ENCODE data around the gene KPNB1. TPM values are rescaled to one million over a fixed set of nuclear protein-coding genes. Genes with fewer than 3 reads are reported as not detected.

Gene KPNB1
- total RNA-seq, 1 experiment from 2014 or later = 437 TPM

GRCh38 chr17:47611372-47612350 lies 38.1 kb upstream of the KPNB1 start:
- H3K27me3 ChIP-seq (ENCODE audit: low read length) = no peaks in the 10 kb centered on the region
- no peak overlapping the region for H2AFZ ChIP-seq (ENCODE audit: low read length)
- intact Hi-C loops (cut with micrococcal nuclease) = loop anchor here (5.0 kb wide), 1 partner anchor 289 kb away; the partner anchor contains the start of gene EFCAB13
- no peaks in the 10 kb centered on the region for H3K79me2 ChIP-seq (ENCODE audit: low read length)
- H3K9ac ChIP-seq (ENCODE audit: low read length) = no peak overlapping the region
- no peak overlapping the region for H3K4me3 ChIP-seq (ENCODE audit: low read length)
- H3K36me3 ChIP-seq (ENCODE audit: low read depth, low read length) = peaks cover 47% of the 10 kb centered on the region
- peak overlapping the region; percentile 32 for H3K4me2 ChIP-seq (ENCODE audit: low read length)
- no peak for TF ChIP-seq EZH2phosphoT487 (IDR thresholded peaks at IDR 0.05; ENCODE audit: borderline replicate concordance, low read length)
- TF ChIP-seq CTCF (conservative IDR thresholded peaks at IDR 0.05; ENCODE audit: low read depth, low read length) = no peak
- TF ChIP-seq EZH2 (IDR thresholded peaks at IDR 0.05; ENCODE audit: low read length, unreplicated experiment) = no peak
- H3K9me2 ChIP-seq (replicated peaks; ENCODE audit: low read length) = no peaks in the 10 kb centered on the region
- peaks cover 10% of the 10 kb centered on the region for H3F3A ChIP-seq (ENCODE audit: low read length, unreplicated experiment)
- ChIA-PET POLR2A (ENCODE audit: unreplicated experiment) (no interaction called here), CTCF (no interaction called here)
- H3K4me1 ChIP-seq (ENCODE audit: insufficient read depth, low read length) = peaks cover 18% of the 10 kb centered on the region
- ATAC-seq (peak; percentile 82), DNase-seq (peak; percentile 59)
- no peaks in the 10 kb centered on the region for H4K20me1 ChIP-seq (ENCODE audit: low read length)
- H3K9me3 ChIP-seq (ENCODE audit: low read length) = no peaks in the 10 kb centered on the region
- peak overlapping the region; percentile 38 for H3K27ac ChIP-seq (ENCODE audit: low read length)
- no TSS peak for BruUV-seq (replicated peaks)

- Histone ChIP-seq H3K4me2 (ENCODE audit: low read length) (no peak overlapping the region), H3K27me3 (ENCODE audit: low read length) (no peaks in the 10 kb centered on the region), H3K4me1 (ENCODE audit: insufficient read depth, low read length) (peaks cover 28% of the 10 kb centered on the region), H4K20me1 (ENCODE audit: low read length) (no peaks in the 10 kb centered on the region), H3K9me2 (replicated peaks; ENCODE audit: low read length) (no peaks in the 10 kb centered on the region), H3K36me3 (ENCODE audit: low read depth, low read length) (peaks cover 53% of the 10 kb centered on the region), H3K9me3 (ENCODE audit: low read length) (no peaks in the 10 kb centered on the region), H3K79me2 (ENCODE audit: low read length) (no peaks in the 10 kb centered on the region), H2AFZ (ENCODE audit: low read length) (no peak overlapping the region), H3K27ac (ENCODE audit: low read length) (no peak overlapping the region), H3F3A (ENCODE audit: low read length, unreplicated experiment) (peaks cover 12% of the 10 kb centered on the region), H3K4me3 (ENCODE audit: low read length) (no peak overlapping the region), H3K9ac (ENCODE audit: low read length) (no peak overlapping the region)
- intact Hi-C loops (cut with micrococcal nuclease) = loop anchor here (1.0 kb wide), 1 partner anchor 116 kb away; no protein-coding TSS in a partner anchor
- peak; percentile 34 for ATAC-seq
- peak; percentile 97 for TF ChIP-seq CTCF (conservative IDR thresholded peaks at IDR 0.05; ENCODE audit: low read depth, low read length)
- no peak for TF ChIP-seq EZH2 (IDR thresholded peaks at IDR 0.05; ENCODE audit: low read length, unreplicated experiment)
- TF ChIP-seq EZH2phosphoT487 (IDR thresholded peaks at IDR 0.05; ENCODE audit: borderline replicate concordance, low read length) = no peak
- BruUV-seq (replicated peaks) = no TSS peak
- POLR2A ChIA-PET (ENCODE audit: unreplicated experiment) = interaction anchor here (0.5 kb wide), 1 partner anchor 112 kb away, joined by 4 read pairs; no protein-coding TSS in a partner anchor
- CTCF ChIA-PET = interaction anchor here (0.5 to 0.8 kb wide), 6 partner anchors 9 to 292 kb away, joined by 3 to 6 read pairs (median 4); partner anchors contain the start of gene EFCAB13
- peak; percentile 92 for DNase-seq
Measured at GRCh38 chr17:47615766-47616424, 33.8 kb upstream of the KPNB1 start.

Measured in PC-3 (cell line).